ENCODE measurements around the gene GDI1.

The GDI1 gene

DNA sequence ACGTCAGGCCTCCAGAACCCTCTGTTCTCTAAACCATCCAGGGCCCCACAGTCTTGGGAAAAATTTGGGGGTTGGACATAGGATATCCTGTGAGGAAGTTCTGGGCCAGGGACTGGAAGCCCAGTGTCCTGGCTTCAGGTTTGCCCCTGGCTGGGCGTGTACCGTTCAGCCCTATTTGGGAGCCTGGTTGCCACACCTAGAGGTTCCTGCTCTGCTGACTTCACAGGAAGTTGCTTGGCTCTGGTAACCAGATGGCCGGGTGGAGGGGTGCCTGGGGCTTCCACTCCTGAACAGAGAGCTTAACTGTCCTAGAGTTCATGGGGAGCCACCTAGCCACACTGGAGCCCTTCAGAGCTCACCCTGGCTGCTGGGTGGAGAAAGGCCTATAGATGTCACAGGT lies 24.5 kb upstream of the GDI1 start:
- peaks cover 8% of the 10 kb centered on the region; the same call in 1 of the 2 replicates for H3K36me3 ChIP-seq (ENCODE audit: control insufficient read depth, insufficient read depth, low read length)
- H3K4me3 ChIP-seq (ENCODE audit: low read depth, low read length) = peak overlapping the region; percentile 72
- H3K4me1 ChIP-seq (ENCODE audit: control insufficient read depth, insufficient read depth, low read length) = no peaks in the 10 kb centered on the region
- no peak overlapping the region for H3K9ac ChIP-seq (ENCODE audit: low read depth, low read length)
- H3K9me3 ChIP-seq (ENCODE audit: control insufficient read depth, insufficient read depth, low read length) = peaks cover 30% of the 10 kb centered on the region
- H3K27me3 ChIP-seq (ENCODE audit: control insufficient read depth, insufficient read depth, low read length) = no peaks in the 10 kb centered on the region
- H3K27ac ChIP-seq (ENCODE audit: low read depth, low read length) = no peak overlapping the region

DNA sequence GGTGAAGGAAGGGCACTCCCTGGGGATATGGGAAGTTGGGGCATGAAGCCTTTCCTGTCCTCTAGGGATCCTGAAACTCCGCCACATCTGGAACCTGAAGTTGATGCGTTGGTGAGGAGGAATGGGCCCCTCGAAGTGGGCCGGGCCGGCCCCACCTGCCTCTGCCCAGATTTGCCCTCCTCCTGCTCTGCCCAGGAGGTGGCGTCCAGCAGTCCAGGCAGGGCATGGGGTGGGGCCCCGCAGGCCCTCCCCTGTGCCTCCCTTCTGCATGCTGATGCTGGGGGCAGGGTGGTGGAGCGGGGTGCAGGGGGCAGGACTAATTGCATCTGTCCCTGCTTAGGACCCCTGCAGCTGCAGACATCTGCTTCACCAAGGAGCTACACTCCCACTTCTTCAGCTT lies 23.8 kb upstream of the GDI1 start:
- Histone ChIP-seq H3K4me3 (ENCODE audit: low read depth, low read length) (no peak overlapping the region), H3K4me1 (ENCODE audit: control insufficient read depth, insufficient read depth, low read length) (no peaks in the 10 kb centered on the region), H3K9ac (ENCODE audit: low read depth, low read length) (no peak overlapping the region), H3K9me3 (ENCODE audit: control insufficient read depth, insufficient read depth, low read length) (peaks cover 30% of the 10 kb centered on the region), H3K36me3 (ENCODE audit: control insufficient read depth, insufficient read depth, low read length) (peaks cover 8% of the 10 kb centered on the region; the same call in 1 of the 2 replicates), H3K27ac (ENCODE audit: low read depth, low read length) (no peak overlapping the region), H3K27me3 (ENCODE audit: control insufficient read depth, insufficient read depth, low read length) (no peaks in the 10 kb centered on the region)

DNA sequence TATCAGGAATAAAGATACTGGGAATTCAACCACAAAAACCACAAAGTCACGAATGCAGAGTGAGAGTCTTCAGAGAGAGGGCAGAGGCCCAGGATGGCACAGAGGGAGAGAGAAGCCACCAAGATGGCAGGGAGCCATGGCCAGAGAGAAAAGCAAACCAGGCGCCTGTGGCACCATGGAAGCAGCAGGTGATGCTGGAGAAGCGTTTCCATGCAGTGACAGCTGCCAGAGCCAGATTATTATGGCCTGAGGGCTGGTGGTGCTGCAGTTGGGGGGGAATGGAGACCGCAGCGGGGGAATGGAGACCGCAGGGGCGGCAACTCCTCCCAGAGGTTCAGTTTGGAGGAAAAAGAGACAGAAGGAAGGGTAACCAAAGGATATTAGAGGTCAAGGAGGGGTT lies 19.8 kb upstream of the GDI1 start:
- Histone ChIP-seq H3K27me3 (ENCODE audit: control insufficient read depth, insufficient read depth, low read length) (no peaks in the 10 kb centered on the region), H3K9me3 (ENCODE audit: control insufficient read depth, insufficient read depth, low read length) (peaks cover 47% of the 10 kb centered on the region), H3K4me1 (ENCODE audit: control insufficient read depth, insufficient read depth, low read length) (no peaks in the 10 kb centered on the region), H3K27ac (ENCODE audit: low read depth, low read length) (no peak overlapping the region), H3K9ac (ENCODE audit: low read depth, low read length) (no peak overlapping the region), H3K36me3 (ENCODE audit: control insufficient read depth, insufficient read depth, low read length) (peaks cover 8% of the 10 kb centered on the region; the same call in 1 of the 2 replicates), H3K4me3 (ENCODE audit: low read depth, low read length) (no peak overlapping the region)

DNA sequence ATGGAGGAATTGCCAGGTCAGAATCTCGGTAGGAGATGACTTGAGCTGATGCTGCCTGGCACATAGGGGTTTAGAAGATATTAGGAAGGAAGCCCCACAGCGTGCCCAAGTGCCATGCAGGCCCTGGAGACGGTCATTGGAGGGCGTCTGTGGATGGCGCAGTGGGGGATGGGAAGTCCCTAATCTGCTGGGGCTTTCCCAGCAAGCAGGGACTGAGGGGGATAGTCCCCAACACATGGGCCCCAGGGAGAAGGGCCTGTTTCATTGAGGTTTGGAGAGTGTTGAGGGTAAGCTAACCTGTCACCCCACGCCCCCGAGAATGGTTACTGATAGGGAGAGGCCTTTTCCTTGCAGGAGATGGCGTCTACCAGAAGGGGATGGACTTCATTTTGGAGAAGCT lies 17.8 kb upstream of the GDI1 start:
- Histone ChIP-seq H3K27me3 (ENCODE audit: control insufficient read depth, insufficient read depth, low read length) (no peaks in the 10 kb centered on the region), H3K27ac (ENCODE audit: low read depth, low read length) (no peak overlapping the region), H3K36me3 (ENCODE audit: control insufficient read depth, insufficient read depth, low read length) (no peaks in the 10 kb centered on the region; the same call in 1 of the 2 replicates), H3K4me3 (ENCODE audit: low read depth, low read length) (no peak overlapping the region), H3K9me3 (ENCODE audit: control insufficient read depth, insufficient read depth, low read length) (peaks cover 34% of the 10 kb centered on the region), H3K9ac (ENCODE audit: low read depth, low read length) (no peak overlapping the region), H3K4me1 (ENCODE audit: control insufficient read depth, insufficient read depth, low read length) (no peaks in the 10 kb centered on the region)

DNA sequence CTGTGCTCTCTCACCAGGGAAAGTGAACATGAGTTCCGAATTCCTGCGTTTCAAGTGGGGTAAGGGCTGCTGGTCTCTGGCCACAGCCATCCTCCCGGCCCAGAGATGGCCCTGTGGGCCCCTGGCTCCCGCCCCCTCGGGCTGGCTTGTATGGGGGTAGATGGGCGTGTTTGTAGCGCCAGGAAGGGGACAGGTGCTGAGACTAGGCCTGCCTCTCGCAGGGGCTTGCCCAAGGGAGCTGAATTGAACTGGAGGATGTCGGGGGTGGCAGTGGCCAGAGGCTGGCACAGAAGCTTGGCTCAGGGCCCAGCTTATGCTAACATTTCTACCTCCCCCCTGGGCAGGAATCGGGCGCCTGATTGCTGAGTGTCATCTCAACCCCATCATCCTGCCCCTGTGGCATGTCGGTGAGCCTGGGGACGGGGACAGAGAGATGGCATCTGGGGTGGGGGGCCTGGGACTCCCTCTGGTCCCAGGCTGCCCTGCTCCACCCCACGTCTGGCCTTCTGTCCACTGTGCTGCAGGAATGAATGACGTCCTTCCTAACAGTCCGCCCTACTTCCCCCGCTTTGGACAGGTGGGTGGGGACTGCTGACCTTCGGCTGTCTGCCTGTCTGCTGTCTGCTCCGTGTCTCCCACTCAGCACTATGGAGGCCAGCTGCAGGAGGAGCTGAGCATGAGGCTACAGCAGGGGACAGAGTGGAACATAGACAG lies 17.1 kb upstream of the GDI1 start:
- Histone ChIP-seq H3K9me3 (ENCODE audit: control insufficient read depth, insufficient read depth, low read length) (peaks cover 38% of the 10 kb centered on the region), H3K4me3 (ENCODE audit: low read depth, low read length) (no peak overlapping the region), H3K36me3 (ENCODE audit: control insufficient read depth, insufficient read depth, low read length) (no peaks in the 10 kb centered on the region; the same call in 1 of the 2 replicates), H3K9ac (ENCODE audit: low read depth, low read length) (no peak overlapping the region), H3K27ac (ENCODE audit: low read depth, low read length) (no peak overlapping the region), H3K27me3 (ENCODE audit: control insufficient read depth, insufficient read depth, low read length) (no peaks in the 10 kb centered on the region), H3K4me1 (ENCODE audit: control insufficient read depth, insufficient read depth, low read length) (no peaks in the 10 kb centered on the region)

DNA sequence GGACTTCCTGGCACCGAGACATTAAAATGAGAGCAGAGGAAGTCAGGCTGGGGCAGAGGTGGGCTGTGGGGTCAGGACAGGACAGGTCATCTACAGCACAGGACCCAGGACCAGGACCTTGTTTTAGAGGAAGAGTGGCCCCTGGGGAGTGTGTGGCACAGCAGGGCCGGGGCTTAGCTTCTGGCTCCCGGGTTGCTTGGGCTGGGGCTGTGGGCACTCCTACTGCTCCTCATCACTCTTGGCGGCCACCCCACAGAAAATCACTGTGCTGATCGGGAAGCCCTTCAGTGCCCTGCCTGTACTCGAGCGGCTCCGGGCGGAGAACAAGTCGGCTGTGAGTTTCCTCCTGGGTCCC lies 16.6 kb upstream of the GDI1 start:
- Histone ChIP-seq H3K27me3 (ENCODE audit: control insufficient read depth, insufficient read depth, low read length) (no peaks in the 10 kb centered on the region), H3K36me3 (ENCODE audit: control insufficient read depth, insufficient read depth, low read length) (no peaks in the 10 kb centered on the region; the same call in 1 of the 2 replicates), H3K9me3 (ENCODE audit: control insufficient read depth, insufficient read depth, low read length) (peaks cover 38% of the 10 kb centered on the region), H3K27ac (ENCODE audit: low read depth, low read length) (no peak overlapping the region), H3K9ac (ENCODE audit: low read depth, low read length) (no peak overlapping the region), H3K4me1 (ENCODE audit: control insufficient read depth, insufficient read depth, low read length) (no peaks in the 10 kb centered on the region), H3K4me3 (ENCODE audit: low read depth, low read length) (no peak overlapping the region)

DNA sequence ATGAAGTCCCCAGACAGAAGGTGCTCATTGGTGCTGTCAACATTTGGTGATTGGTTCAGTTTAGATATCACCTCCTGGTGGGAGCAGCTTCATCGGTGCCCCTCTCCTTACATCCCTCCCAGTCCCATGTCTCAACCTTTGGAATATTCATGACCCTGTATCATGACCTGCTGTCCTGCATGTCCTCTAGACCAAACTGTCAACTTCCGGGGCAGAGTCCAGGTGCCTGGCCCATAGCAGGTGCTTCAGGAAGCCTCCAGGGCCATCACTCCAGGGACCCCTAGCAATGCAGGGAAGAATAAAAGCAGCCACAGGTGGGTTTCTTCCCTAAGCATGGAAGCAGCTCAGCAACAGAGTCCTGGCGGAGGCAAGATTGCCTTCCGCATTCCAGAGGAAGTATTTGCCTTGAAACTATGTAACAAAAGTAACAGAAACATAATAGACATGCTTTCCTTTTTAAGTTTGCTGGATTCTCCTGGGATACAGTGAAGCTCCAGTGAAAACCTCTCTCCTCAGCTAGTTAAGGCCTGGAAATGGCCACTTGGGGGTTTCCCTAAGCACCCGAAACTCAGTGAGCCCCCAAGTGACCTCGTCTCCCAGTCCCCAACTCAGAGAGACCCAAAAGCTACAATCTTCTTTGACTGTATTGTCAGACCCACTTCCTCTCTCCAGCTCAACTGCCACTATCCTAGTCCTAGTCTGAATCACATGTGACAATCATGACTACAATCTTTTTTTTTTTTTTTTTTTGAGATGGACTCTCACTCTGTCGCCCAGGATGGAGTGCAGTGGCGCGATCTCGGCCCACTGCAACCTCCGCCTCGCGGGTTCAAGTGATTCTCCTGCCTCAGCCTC lies 9.8 kb upstream of the GDI1 start:
- Histone ChIP-seq H3K4me1 (ENCODE audit: control insufficient read depth, insufficient read depth, low read length) (peaks cover 3% of the 10 kb centered on the region; the same call in 1 of the 2 replicates), H3K9ac (ENCODE audit: low read depth, low read length) (no peak overlapping the region), H3K27ac (ENCODE audit: low read depth, low read length) (no peak overlapping the region)

DNA sequence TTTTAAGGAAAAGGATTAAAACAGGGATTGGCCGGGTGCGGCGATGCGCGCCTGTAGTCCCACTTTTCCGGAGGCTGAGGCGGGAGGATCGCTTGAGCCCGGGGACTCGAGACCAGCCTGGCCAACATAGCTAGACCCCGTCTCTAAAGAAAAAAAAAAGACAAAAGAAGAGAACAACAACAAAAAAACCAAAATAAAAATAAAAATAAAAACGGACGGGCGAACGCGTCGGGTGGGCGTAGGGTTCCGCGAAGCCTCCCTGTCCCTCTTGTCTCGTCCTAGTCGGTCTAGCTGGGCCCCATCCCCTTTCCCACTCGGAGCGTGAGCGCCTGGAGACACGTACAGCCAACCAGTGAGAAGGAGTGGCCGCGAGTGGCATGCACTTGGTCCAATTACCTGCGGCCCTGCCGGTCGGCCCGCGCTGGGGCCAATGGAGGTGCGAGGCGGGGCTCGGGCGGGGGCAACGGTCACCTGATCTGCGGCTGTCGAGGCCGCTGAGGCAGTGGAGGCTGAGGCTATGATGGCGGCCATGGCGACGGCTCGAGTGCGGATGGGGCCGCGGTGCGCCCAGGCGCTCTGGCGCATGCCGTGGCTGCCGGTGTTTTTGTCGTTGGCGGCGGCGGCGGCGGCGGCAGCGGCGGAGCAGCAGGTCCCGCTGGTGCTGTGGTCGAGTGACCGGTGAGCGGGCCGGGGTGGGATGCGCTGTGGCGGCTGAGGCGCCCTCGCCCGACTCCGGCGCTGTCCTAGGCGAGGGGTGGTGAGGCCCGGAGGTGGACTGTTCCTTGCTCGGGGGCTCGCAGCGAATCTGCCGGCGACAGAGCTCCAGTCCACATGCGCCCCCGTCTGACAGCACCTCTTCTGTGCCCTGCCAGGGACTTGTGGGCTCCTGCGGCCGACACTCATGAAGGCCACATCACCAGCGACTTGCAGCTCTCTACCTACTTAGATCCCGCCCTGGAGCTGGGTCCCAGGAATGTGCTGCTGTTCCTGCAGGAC lies 8.5 kb upstream of the GDI1 start, which contains the start of gene ATP6AP1:
ATP6AP1 (plus strand) TSS at position 502 of the 996 bp plus-strand sequence; CDS start at position 518, 16 bp downstream.
- peaks cover 13% of the 10 kb centered on the region; the same call in 1 of the 2 replicates for H3K36me3 ChIP-seq (ENCODE audit: control insufficient read depth, insufficient read depth, low read length)
- H3K4me1 ChIP-seq (ENCODE audit: control insufficient read depth, insufficient read depth, low read length) = peaks cover 3% of the 10 kb centered on the region; the same call in 1 of the 2 replicates
- peak within 1 kb of the TSS; percentile 71 for H3K4me3 ChIP-seq (ENCODE audit: low read depth, low read length)
- H3K27me3 ChIP-seq (ENCODE audit: control insufficient read depth, insufficient read depth, low read length) = no peaks in the 10 kb centered on the region
- H3K9me3 ChIP-seq (ENCODE audit: control insufficient read depth, insufficient read depth, low read length) = peaks cover 32% of the 10 kb centered on the region
- no peak within 1 kb of the TSS; the same call in 1 of the 2 replicates for H3K9ac ChIP-seq (ENCODE audit: low read depth, low read length)
- peak within 1 kb of the TSS; percentile 20 for H3K27ac ChIP-seq (ENCODE audit: low read depth, low read length)

More for the DNA sequence above, 9.8 kb upstream of the GDI1 start:
- Histone ChIP-seq H3K4me3 (ENCODE audit: low read depth, low read length) (no peak overlapping the region), H3K36me3 (ENCODE audit: control insufficient read depth, insufficient read depth, low read length) (0 out of 2 replicates have a peak, but pooled peaks cover 5% of the 10 kb centered on the region), H3K9me3 (ENCODE audit: control insufficient read depth, insufficient read depth, low read length) (peaks cover 23% of the 10 kb centered on the region), H3K27me3 (ENCODE audit: control insufficient read depth, insufficient read depth, low read length) (no peaks in the 10 kb centered on the region)

DNA sequence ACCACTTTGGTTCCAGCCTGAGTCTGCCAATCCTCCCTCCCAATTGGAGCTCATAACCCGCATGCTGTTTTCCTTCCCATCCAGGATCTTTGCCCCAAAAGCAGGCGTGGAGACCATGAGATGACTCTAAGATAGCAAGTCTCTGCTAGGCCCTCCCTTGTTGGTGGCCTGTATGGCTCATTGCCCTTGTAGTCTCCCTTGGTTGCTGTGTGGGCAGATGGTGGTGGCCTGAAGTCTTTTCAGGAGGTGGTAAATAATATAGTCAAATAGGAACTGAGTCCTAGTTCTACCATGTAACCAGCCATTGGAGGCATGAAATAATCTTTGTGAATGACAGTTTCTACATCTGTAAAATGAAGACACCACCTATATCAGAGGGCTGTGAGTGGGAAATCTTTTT lies 7.2 kb upstream of the GDI1 start:
- no peaks in the 10 kb centered on the region for H3K27me3 ChIP-seq (ENCODE audit: control insufficient read depth, insufficient read depth, low read length)
- H3K9ac ChIP-seq (ENCODE audit: low read depth, low read length) = no peak overlapping the region
- H3K36me3 ChIP-seq (ENCODE audit: control insufficient read depth, insufficient read depth, low read length) = peaks cover 23% of the 10 kb centered on the region
- peaks cover 3% of the 10 kb centered on the region; the same call in 1 of the 2 replicates for H3K4me1 ChIP-seq (ENCODE audit: control insufficient read depth, insufficient read depth, low read length)
- no peak overlapping the region for H3K27ac ChIP-seq (ENCODE audit: low read depth, low read length)
- peaks cover 36% of the 10 kb centered on the region for H3K9me3 ChIP-seq (ENCODE audit: control insufficient read depth, insufficient read depth, low read length)
- H3K4me3 ChIP-seq (ENCODE audit: low read depth, low read length) = peak overlapping the region; percentile 71

DNA sequence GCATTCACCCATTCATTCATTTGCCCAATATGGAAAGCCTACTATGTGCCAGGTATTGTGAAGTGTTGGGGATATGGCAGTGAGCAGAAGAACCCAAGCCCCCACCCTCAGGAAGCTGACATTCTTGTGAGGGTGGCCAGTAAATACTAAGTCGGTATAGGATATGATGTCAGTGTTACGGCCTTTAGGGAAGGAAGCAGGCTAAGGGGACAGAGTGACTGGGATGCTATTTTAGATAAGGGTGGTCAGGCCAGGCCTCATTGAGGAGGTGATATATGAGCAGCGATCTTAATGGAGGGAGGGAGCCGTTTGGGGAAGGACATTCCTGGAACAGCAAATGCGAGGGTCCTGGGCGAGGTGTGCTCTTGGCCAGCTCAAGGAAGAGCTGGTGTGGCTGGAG lies 6.5 kb upstream of the GDI1 start:
- Histone ChIP-seq H3K9ac (ENCODE audit: low read depth, low read length) (no peak overlapping the region), H3K27ac (ENCODE audit: low read depth, low read length) (no peak overlapping the region), H3K27me3 (ENCODE audit: control insufficient read depth, insufficient read depth, low read length) (no peaks in the 10 kb centered on the region), H3K36me3 (ENCODE audit: control insufficient read depth, insufficient read depth, low read length) (peaks cover 29% of the 10 kb centered on the region), H3K9me3 (ENCODE audit: control insufficient read depth, insufficient read depth, low read length) (peaks cover 37% of the 10 kb centered on the region), H3K4me3 (ENCODE audit: low read depth, low read length) (no peak overlapping the region), H3K4me1 (ENCODE audit: control insufficient read depth, insufficient read depth, low read length) (peaks cover 3% of the 10 kb centered on the region; the same call in 1 of the 2 replicates)

Measured in HUES48 (cell line).